Measurements from ENCODE around the gene VAV3. TPM values are rescaled to one million over a fixed set of nuclear protein-coding genes. Genes with fewer than 3 reads are reported as not detected.
A peak's percentile ranks its signal among the peaks of the same experiment; 100 is the strongest.

The VAV3 gene
- total and polyA plus RNA-seq, 2 of the 13 experiments (the other 11 are each of a cell fraction or from before 2014, with no cell fraction given), result 15.9 to 29.8 TPM

GRCh38 chr1:107683191-107683657, 281.8 kb downstream of the VAV3 start (continued):
- TF ChIP-seq ASH2L (IDR thresholded peaks at IDR 0.05; ENCODE audit: insufficient read length, low read depth, low read length), result peak; percentile 75
- peak; percentile 64; the same call in 1 of the 2 replicates for TF ChIP-seq ZNF614 (CRISPR knock-in tag; IDR thresholded peaks at IDR 0.05; ENCODE audit: borderline replicate concordance)
- no peak for TF ChIP-seq ZNF567 (CRISPR knock-in tag; IDR thresholded peaks at IDR 0.05; ENCODE audit: borderline replicate concordance)
- no peak for TF ChIP-seq KLF11 (CRISPR knock-in tag; IDR thresholded peaks at IDR 0.05)
- TF ChIP-seq MATR3 (CRISPR knock-in tag; IDR thresholded peaks at IDR 0.05), result no peak
- no peak for TF ChIP-seq ZKSCAN5 (CRISPR knock-in tag; IDR thresholded peaks at IDR 0.05)
- TF ChIP-seq ZNF33A (CRISPR knock-in tag; IDR thresholded peaks at IDR 0.05; ENCODE audit: borderline replicate concordance), result no peak
- no peak for TF ChIP-seq JUND (CRISPR knock-in tag; IDR thresholded peaks at IDR 0.05)
- TF ChIP-seq ZNF326 (CRISPR knock-in tag; IDR thresholded peaks at IDR 0.05; ENCODE audit: borderline replicate concordance), result no peak
- no peak for TF ChIP-seq MTERF4 (CRISPR knock-in tag; IDR thresholded peaks at IDR 0.05)
- no peak for TF ChIP-seq ZFP41 (CRISPR knock-in tag; IDR thresholded peaks at IDR 0.05; ENCODE audit: borderline replicate concordance)
- no peak for TF ChIP-seq ZBTB1 (CRISPR knock-in tag; IDR thresholded peaks at IDR 0.05; ENCODE audit: borderline replicate concordance)
- TF ChIP-seq ZNF180 (CRISPR knock-in tag; IDR thresholded peaks at IDR 0.05; ENCODE audit: borderline replicate concordance, low read depth), result no peak
- no peak for TF ChIP-seq EZH2 (conservative IDR thresholded peaks at IDR 0.05; ENCODE audit: low read depth, low read length)
- TF ChIP-seq ZNF280B (CRISPR knock-in tag; IDR thresholded peaks at IDR 0.05; ENCODE audit: borderline replicate concordance), result no peak
- TF ChIP-seq ZNF282 (IDR thresholded peaks at IDR 0.05; ENCODE audit: partially characterized antibody), result no peak
- no peak for TF ChIP-seq HOXD1 (CRISPR knock-in tag; IDR thresholded peaks at IDR 0.05)
- TF ChIP-seq SIX4 (CRISPR knock-in tag; IDR thresholded peaks at IDR 0.05), result peak; percentile 35; the same call in 1 of the 2 replicates
- no peak for TF ChIP-seq DNMT3B (CRISPR knock-in tag; conservative IDR thresholded peaks at IDR 0.05)
- TF ChIP-seq TEAD3 (CRISPR knock-in tag; optimal IDR thresholded peaks at IDR 0.05; ENCODE audit: borderline replicate concordance), result peak; percentile 48
- TF ChIP-seq ZSCAN29 (CRISPR knock-in tag; conservative IDR thresholded peaks at IDR 0.05), result no peak
- no peak for TF ChIP-seq CERS6 (CRISPR knock-in tag; IDR thresholded peaks at IDR 0.05)
- no peak for TF ChIP-seq SUZ12 (IDR thresholded peaks at IDR 0.05; ENCODE audit: low read depth, low read length)
- no peak for TF ChIP-seq ZNF780A (CRISPR knock-in tag; IDR thresholded peaks at IDR 0.05)
- no peak for TF ChIP-seq ZNF629 (CRISPR knock-in tag; conservative IDR thresholded peaks at IDR 0.05)
- TF ChIP-seq ATF4 (CRISPR knock-in tag; IDR thresholded peaks at IDR 0.05), result no peak
- no peak for TF ChIP-seq POLR2G (IDR thresholded peaks at IDR 0.05; ENCODE audit: low read depth, low read length)
- TF ChIP-seq ZNF775 (CRISPR knock-in tag; IDR thresholded peaks at IDR 0.05; ENCODE audit: borderline replicate concordance), result no peak
